Mucosa of stomach (tissue), 1 donor: ENCODE measurements around the gene DSG2.

Experiments
- H3K27me3 ChIP-seq: one replicate; pipeline ENCODE4 v1.7.0; 2013; ENCODE audit warnings: mild to moderate bottlenecking, low read length; ENCODE audit not compliant: control insufficient read depth, insufficient read depth
- H3K36me3 ChIP-seq: one replicate; pipeline ENCODE4 v1.7.0; 2013; ENCODE audit warnings: low read length; ENCODE audit not compliant: control insufficient read depth, insufficient read depth
- H3K4me1 ChIP-seq: one replicate; pipeline ENCODE4 v1.7.0; 2013; ENCODE audit warnings: mild to moderate bottlenecking, low read length; ENCODE audit not compliant: control insufficient read depth, insufficient read depth
- H3K4me3 ChIP-seq: one replicate; pipeline ENCODE4 v1.7.0; 2013; ENCODE audit warnings: low read length
- H3K9ac ChIP-seq: one replicate; pipeline ENCODE4 v1.7.0; 2013; ENCODE audit warnings: mild to moderate bottlenecking, low read length, moderate library complexity
- H3K9me3 ChIP-seq: one replicate; pipeline ENCODE4 v1.7.0; 2013; ENCODE audit warnings: mild to moderate bottlenecking, low read length, moderate library complexity; ENCODE audit not compliant: control insufficient read depth
- donor health status: Pancreatic carcinoma.

DSG2 gene

GRCh38 chr18:31583185-31583854, 85.3 kb downstream of the DSG2 start:
- Histone ChIP-seq H3K4me3 (no peak overlapping the region), H3K36me3 (no peaks in the 10 kb centered on the region), H3K27me3 (no peaks in the 10 kb centered on the region), H3K4me1 (no peaks in the 10 kb centered on the region), H3K9ac (no peak overlapping the region), H3K9me3 (no peaks in the 10 kb centered on the region)

- Histone ChIP-seq H3K36me3 (no peaks in the 10 kb centered on the region), H3K4me3 (no peak overlapping the region), H3K27me3 (no peaks in the 10 kb centered on the region), H3K9me3 (no peaks in the 10 kb centered on the region), H3K4me1 (no peaks in the 10 kb centered on the region), H3K9ac (no peak overlapping the region)
Measured at GRCh38 chr18:31585991-31586390, 88.0 kb downstream of the DSG2 start.

- Histone ChIP-seq H3K9ac (no peak overlapping the region), H3K36me3 (no peaks in the 10 kb centered on the region), H3K9me3 (no peaks in the 10 kb centered on the region), H3K4me3 (no peak overlapping the region), H3K4me1 (no peaks in the 10 kb centered on the region), H3K27me3 (no peaks in the 10 kb centered on the region)
Measured at GRCh38 chr18:31586616-31587015, 88.6 kb downstream of the DSG2 start.

GRCh38 chr18:31587529-31587928, 89.6 kb downstream of the DSG2 start:
- H3K4me1 ChIP-seq = no peaks in the 10 kb centered on the region
- no peaks in the 10 kb centered on the region for H3K9me3 ChIP-seq
- no peaks in the 10 kb centered on the region for H3K36me3 ChIP-seq
- no peak overlapping the region for H3K9ac ChIP-seq
- H3K4me3 ChIP-seq = no peak overlapping the region
- H3K27me3 ChIP-seq = no peaks in the 10 kb centered on the region

- no peak overlapping the region for H3K4me3 ChIP-seq
- no peaks in the 10 kb centered on the region for H3K36me3 ChIP-seq
- no peaks in the 10 kb centered on the region for H3K4me1 ChIP-seq
- H3K9ac ChIP-seq = no peak overlapping the region
- H3K9me3 ChIP-seq = no peaks in the 10 kb centered on the region
- H3K27me3 ChIP-seq = no peaks in the 10 kb centered on the region
Measured at GRCh38 chr18:31590570-31590969, 92.6 kb downstream of the DSG2 start.

- no peaks in the 10 kb centered on the region for H3K4me1 ChIP-seq
- H3K27me3 ChIP-seq = no peaks in the 10 kb centered on the region
- H3K9ac ChIP-seq = no peak overlapping the region
- H3K36me3 ChIP-seq = no peaks in the 10 kb centered on the region
- H3K4me3 ChIP-seq = no peak overlapping the region
- no peaks in the 10 kb centered on the region for H3K9me3 ChIP-seq
Measured at GRCh38 chr18:31591113-31591512, 93.1 kb downstream of the DSG2 start.

- no peak within 1 kb of the TSS for H3K9ac ChIP-seq
- H3K36me3 ChIP-seq = no peaks in the 10 kb centered on the region
- H3K4me1 ChIP-seq = no peaks in the 10 kb centered on the region
- no peaks in the 10 kb centered on the region for H3K9me3 ChIP-seq
- no peak within 1 kb of the TSS for H3K4me3 ChIP-seq
- H3K27me3 ChIP-seq = no peaks in the 10 kb centered on the region
Measured at GRCh38 chr18:31591628-31592027, 93.7 kb downstream of the DSG2 start, which contains the start of gene TTR. Gene TTR (plus strand): TSS chr18:31591877. CDS start chr18:31591903, 26 bp downstream.

GRCh38 chr18:31592506-31593157, 94.7 kb downstream of the DSG2 start:
- no peaks in the 10 kb centered on the region for H3K4me1 ChIP-seq
- H3K4me3 ChIP-seq = no peak overlapping the region
- H3K36me3 ChIP-seq = no peaks in the 10 kb centered on the region
- no peaks in the 10 kb centered on the region for H3K9me3 ChIP-seq
- no peak overlapping the region for H3K9ac ChIP-seq
- H3K27me3 ChIP-seq = no peaks in the 10 kb centered on the region

- no peaks in the 10 kb centered on the region for H3K27me3 ChIP-seq
- no peak overlapping the region for H3K9ac ChIP-seq
- H3K4me3 ChIP-seq = no peak overlapping the region
- no peaks in the 10 kb centered on the region for H3K9me3 ChIP-seq
- H3K36me3 ChIP-seq = no peaks in the 10 kb centered on the region
- H3K4me1 ChIP-seq = no peaks in the 10 kb centered on the region
Measured at GRCh38 chr18:31595121-31595771, 97.3 kb downstream of the DSG2 start.

GRCh38 chr18:31596081-31596872, 98.3 kb downstream of the DSG2 start:
- Histone ChIP-seq H3K9ac (no peak overlapping the region), H3K9me3 (no peaks in the 10 kb centered on the region), H3K4me1 (no peaks in the 10 kb centered on the region), H3K4me3 (no peak overlapping the region), H3K27me3 (no peaks in the 10 kb centered on the region), H3K36me3 (no peaks in the 10 kb centered on the region)

- H3K4me3 ChIP-seq = no peak overlapping the region
- H3K9ac ChIP-seq = no peak overlapping the region
- no peaks in the 10 kb centered on the region for H3K36me3 ChIP-seq
- H3K4me1 ChIP-seq = no peaks in the 10 kb centered on the region
- no peaks in the 10 kb centered on the region for H3K27me3 ChIP-seq
- no peaks in the 10 kb centered on the region for H3K9me3 ChIP-seq
Measured at GRCh38 chr18:31598021-31598805, 100.2 kb downstream of the DSG2 start.
